ENCODE results near the gene UBXN1. TPM values are rescaled to one million over a fixed set of nuclear protein-coding genes. Genes with fewer than 3 reads are reported as not detected.

UBXN1 gene
- total RNA-seq, 1 experiment from 2014 or later, result 153 TPM

GRCh38 chr11:62673196-62673525 is 5.7 kb downstream of the UBXN1 start:
- Mint-ChIP-seq H3K9me3 (ENCODE audit: unreplicated experiment) (no peaks in the 10 kb centered on the region), H3K27ac (ENCODE audit: low read depth, unreplicated experiment) (peak overlapping the region; percentile 95), H3K4me3 (ENCODE audit: unreplicated experiment) (peak overlapping the region; percentile 95), H3K27me3 (ENCODE audit: insufficient read depth, unreplicated experiment) (no peaks in the 10 kb centered on the region), H3K4me1 (ENCODE audit: insufficient read depth, unreplicated experiment) (peaks cover 20% of the 10 kb centered on the region), H3K36me3 (ENCODE audit: insufficient read depth, unreplicated experiment) (peaks cover 71% of the 10 kb centered on the region)
- ChIA-PET CTCF (interaction anchor here (0.6 to 1.6 kb wide), 7 partner anchors 10 to 185 kb away, joined by 3 to 5 read pairs (median 4); no protein-coding TSS in a partner anchor), POLR2A (interaction anchor here (0.7 to 10.6 kb wide), 14 partner anchors 8 to 120 kb away, joined by 3 to 182 read pairs (median 26); partner anchors contain the start of genes B3GAT3, C11orf98, CSKMT and GANAB)
- intact Hi-C loops (cut with micrococcal nuclease), result loop anchor here (5.0 kb wide), 1 partner anchor 81 kb away; the partner anchor contains the start of gene TUT1
- BruUV-seq (replicated peaks), result no TSS peak
- no peak for TF ChIP-seq CTCF (IDR thresholded peaks at IDR 0.05; ENCODE audit: unreplicated experiment)
- DNase-seq (ENCODE audit: unreplicated experiment), result no peak

- Mint-ChIP-seq H3K4me1 (ENCODE audit: insufficient read depth, unreplicated experiment) (peaks cover 6% of the 10 kb centered on the region), H3K36me3 (ENCODE audit: insufficient read depth, unreplicated experiment) (peaks cover 72% of the 10 kb centered on the region), H3K27me3 (ENCODE audit: insufficient read depth, unreplicated experiment) (no peaks in the 10 kb centered on the region), H3K9me3 (ENCODE audit: unreplicated experiment) (no peaks in the 10 kb centered on the region), H3K4me3 (ENCODE audit: unreplicated experiment) (peak within 1 kb of the TSS; percentile 95), H3K27ac (ENCODE audit: low read depth, unreplicated experiment) (peak within 1 kb of the TSS; percentile 95)
- POLR2A ChIA-PET, result interaction anchor here (0.5 to 10.6 kb wide), 44 partner anchors 7 to 548 kb away, joined by 3 to 182 read pairs (median 8); partner anchors contain the start of genes B3GAT3, GANAB, GNG3 and HNRNPUL2
- CTCF ChIA-PET, result interaction anchor here (0.5 to 1.5 kb wide), 5 partner anchors 9 to 116 kb away, joined by 3 to 11 read pairs (median 3); no protein-coding TSS in a partner anchor
- DNase-seq (ENCODE audit: unreplicated experiment), result peak; percentile 85
- BruUV-seq (replicated peaks), result TSS peak; percentile 22
- no peak for TF ChIP-seq CTCF (IDR thresholded peaks at IDR 0.05; ENCODE audit: unreplicated experiment)
- intact Hi-C loops (cut with micrococcal nuclease), result loop anchor here (5.0 kb wide), 1 partner anchor 79 kb away; the partner anchor contains the start of gene TUT1
Measured at GRCh38 chr11:62671608-62672389, 7.1 kb downstream of the UBXN1 start, which contains the start of the genes LBHD1 and UQCC3. Gene LBHD1, minus strand, starts transcription at chr11:62672267. Its CDS starts 2,236 bp downstream, at chr11:62670031. Gene UQCC3, plus strand, starts transcription at chr11:62671673. Its CDS starts 73 bp downstream, at chr11:62671746.

- CTCF ChIA-PET, result interaction anchor here (0.5 to 1.5 kb wide), 3 partner anchors 9 to 117 kb away, joined by 3 to 11 read pairs (median 3); no protein-coding TSS in a partner anchor
- BruUV-seq (replicated peaks), result no TSS peak
- DNase-seq (ENCODE audit: unreplicated experiment), result no peak
Measured at GRCh38 chr11:62671236-62671607, 7.7 kb downstream of the UBXN1 start.

More at GRCh38 chr11:62671236-62671607, 7.7 kb downstream of the UBXN1 start:
- Mint-ChIP-seq H3K27ac (ENCODE audit: low read depth, unreplicated experiment) (peak overlapping the region; percentile 95), H3K27me3 (ENCODE audit: insufficient read depth, unreplicated experiment) (no peaks in the 10 kb centered on the region), H3K4me3 (ENCODE audit: unreplicated experiment) (peak overlapping the region; percentile 95), H3K9me3 (ENCODE audit: unreplicated experiment) (no peaks in the 10 kb centered on the region), H3K36me3 (ENCODE audit: insufficient read depth, unreplicated experiment) (peaks cover 72% of the 10 kb centered on the region), H3K4me1 (ENCODE audit: insufficient read depth, unreplicated experiment) (peaks cover 5% of the 10 kb centered on the region)
- TF ChIP-seq CTCF (IDR thresholded peaks at IDR 0.05; ENCODE audit: unreplicated experiment), result no peak
- POLR2A ChIA-PET, result interaction anchor here (0.6 to 10.6 kb wide), 38 partner anchors 7 to 547 kb away, joined by 3 to 182 read pairs (median 10); partner anchors contain the start of genes B3GAT3, GANAB, GNG3 and HNRNPUL2
- intact Hi-C loops (cut with micrococcal nuclease), result loop anchor here (5.0 kb wide), 1 partner anchor 79 kb away; the partner anchor contains the start of gene TUT1
